NB4 (cell line): ENCODE data around the gene CRADD.

ENCODE experiments used
- CTCF ChIP-seq: IDR thresholded peaks from one replicate; pipeline ENCODE4 v1.5.1; 2012; ENCODE audit warnings: low read depth, low read length
- POLR2A ChIP-seq: IDR thresholded peaks from 2 replicates; pipeline ENCODE4 v1.6.1; 2011; ENCODE audit warnings: mild to moderate bottlenecking; ENCODE audit not compliant: insufficient read length; ENCODE audit errors: extremely low read depth
- TF ChIP-seq, protein P1 (sequence below): IDR thresholded peaks from 2 replicates; pipeline ENCODE4 v1.6.1; 2011; ENCODE audit warnings: low read depth, low read length

DNA sequence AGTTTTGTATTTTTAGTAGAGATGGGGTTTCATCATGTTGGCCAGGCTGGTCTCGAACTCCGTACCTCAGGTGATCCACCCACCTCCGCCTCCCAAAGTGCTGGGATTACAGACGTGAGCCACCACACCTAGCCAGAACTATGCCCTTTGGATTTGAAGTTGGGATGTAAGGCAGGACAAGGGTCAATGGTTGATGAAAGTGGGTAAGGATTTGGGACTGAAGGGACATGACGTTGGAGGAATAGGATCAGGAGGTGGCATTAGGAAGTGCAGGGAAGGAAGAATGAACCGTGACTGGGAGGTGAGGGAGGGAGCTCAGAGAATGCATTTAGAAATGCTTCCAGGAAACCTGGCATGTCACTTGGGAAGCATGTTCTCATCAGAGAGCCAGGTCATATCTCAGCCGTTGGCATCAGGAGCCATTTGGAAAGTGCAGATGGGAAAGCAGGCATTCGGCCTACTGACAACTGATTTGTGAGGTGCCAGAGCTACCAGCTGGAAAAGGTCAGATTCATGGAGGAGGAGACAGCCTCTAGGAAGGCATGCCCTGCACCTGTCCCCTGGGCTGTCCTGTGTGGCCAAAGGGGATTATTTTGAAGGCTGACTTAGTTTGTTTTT is 2.2 kb downstream of the CRADD start:
- TF ChIP-seq CTCF (no peak), POLR2A (no peak)
- TF ChIP-seq, protein P1, sequence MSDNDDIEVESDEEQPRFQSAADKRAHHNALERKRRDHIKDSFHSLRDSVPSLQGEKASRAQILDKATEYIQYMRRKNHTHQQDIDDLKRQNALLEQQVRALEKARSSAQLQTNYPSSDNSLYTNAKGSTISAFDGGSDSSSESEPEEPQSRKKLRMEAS = no peak
